Astrocyte (in vitro differentiated cells and primary cell): ENCODE data around the gene NFIA.

Experiments used
- EZH2 ChIP-seq: IDR thresholded peaks from 2 replicates; pipeline ENCODE4 v1.6.1; 2012; ENCODE audit warnings: mild to moderate bottlenecking, low read length, inconsistent platforms; ENCODE audit not compliant: insufficient read depth
- TF ChIP-seq, protein P1 (sequence below): IDR thresholded peaks from 2 replicates; pipeline ENCODE4 v1.5.1; 2011; ENCODE audit warnings: low read depth, mild to moderate bottlenecking, inconsistent platforms, low read length, moderate library complexity; ENCODE audit not compliant: insufficient read depth

DNA sequence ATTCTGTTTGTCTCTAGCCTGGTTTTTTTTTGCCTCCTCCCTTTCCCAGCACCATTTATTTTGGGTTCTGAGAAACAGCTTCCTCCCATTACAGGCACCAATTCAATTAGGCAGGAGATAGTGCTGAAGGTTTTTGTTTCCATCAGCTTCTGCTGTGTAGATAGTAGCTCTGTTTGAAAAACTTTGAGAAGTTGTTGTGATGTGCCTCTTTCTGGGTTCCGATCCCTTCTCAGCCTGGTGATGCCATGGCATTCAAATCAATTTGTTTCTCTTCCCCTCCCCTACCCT, 109.0 kb downstream of the NFIA start:
- TF ChIP-seq, protein P1, sequence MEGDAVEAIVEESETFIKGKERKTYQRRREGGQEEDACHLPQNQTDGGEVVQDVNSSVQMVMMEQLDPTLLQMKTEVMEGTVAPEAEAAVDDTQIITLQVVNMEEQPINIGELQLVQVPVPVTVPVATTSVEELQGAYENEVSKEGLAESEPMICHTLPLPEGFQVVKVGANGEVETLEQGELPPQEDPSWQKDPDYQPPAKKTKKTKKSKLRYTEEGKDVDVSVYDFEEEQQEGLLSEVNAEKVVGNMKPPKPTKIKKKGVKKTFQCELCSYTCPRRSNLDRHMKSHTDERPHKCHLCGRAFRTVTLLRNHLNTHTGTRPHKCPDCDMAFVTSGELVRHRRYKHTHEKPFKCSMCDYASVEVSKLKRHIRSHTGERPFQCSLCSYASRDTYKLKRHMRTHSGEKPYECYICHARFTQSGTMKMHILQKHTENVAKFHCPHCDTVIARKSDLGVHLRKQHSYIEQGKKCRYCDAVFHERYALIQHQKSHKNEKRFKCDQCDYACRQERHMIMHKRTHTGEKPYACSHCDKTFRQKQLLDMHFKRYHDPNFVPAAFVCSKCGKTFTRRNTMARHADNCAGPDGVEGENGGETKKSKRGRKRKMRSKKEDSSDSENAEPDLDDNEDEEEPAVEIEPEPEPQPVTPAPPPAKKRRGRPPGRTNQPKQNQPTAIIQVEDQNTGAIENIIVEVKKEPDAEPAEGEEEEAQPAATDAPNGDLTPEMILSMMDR, result no peak
- no peak for TF ChIP-seq EZH2
